ENCODE results near the gene CHIC1.
"Not testable (repeated sequence)": the region's sequence is repeated elsewhere in the genome, so short reads cannot be mapped to it uniquely, and the experiment has no call there.

CHIC1 gene

GRCh38 chrX:73562984-73563737 is at the start of gene CHIC1:
TSS of gene CHIC1 (plus strand) at chrX:73563197. CDS start at chrX:73563285, 88 bp downstream.
- DNase-seq: peak; percentile 88

- not testable (repeated sequence) for DNase-seq
These were observed 40.2 kb upstream of the CHIC1 start for GRCh38 chrX:73522823-73523222.

- DNase-seq: no peak
These were observed 38.1 kb upstream of the CHIC1 start for GRCh38 chrX:73524906-73525305.

- DNase-seq: no peak
These were observed 36.9 kb upstream of the CHIC1 start for GRCh38 chrX:73525928-73526690.

- DNase-seq: not testable (repeated sequence)
These were observed 31.3 kb upstream of the CHIC1 start for GRCh38 chrX:73531655-73532054.

GRCh38 chrX:73556159-73556558 is 6.8 kb upstream of the CHIC1 start:
- no peak for DNase-seq

- peak; percentile 3 for DNase-seq
These were observed 1.2 kb upstream of the CHIC1 start for GRCh38 chrX:73561801-73562200.

- DNase-seq: no peak
These were observed 539 bp upstream of the CHIC1 start for GRCh38 chrX:73562458-73562857.

- DNase-seq: peak; percentile 58
These were observed 706 bp downstream of the CHIC1 start for GRCh38 chrX:73563738-73564068.

GRCh38 chrX:73577361-73577760 is 14.4 kb downstream of the CHIC1 start:
- no peak for DNase-seq

- no peak for DNase-seq
These were observed 18.1 kb downstream of the CHIC1 start for GRCh38 chrX:73581002-73581628.

- not testable (repeated sequence) for DNase-seq
These were observed 34.8 kb downstream of the CHIC1 start for GRCh38 chrX:73597758-73598157.

- DNase-seq: no peak
These were observed 52.0 kb downstream of the CHIC1 start for GRCh38 chrX:73615022-73615421.

GRCh38 chrX:73641669-73642068 is 78.7 kb downstream of the CHIC1 start:
- DNase-seq: not testable (repeated sequence)

- DNase-seq: no peak
These were observed 84.2 kb downstream of the CHIC1 start for GRCh38 chrX:73647212-73647611.

- no peak for DNase-seq
These were observed 84.8 kb downstream of the CHIC1 start for GRCh38 chrX:73647632-73648322.

GRCh38 chrX:73661322-73661721 is 98.3 kb downstream of the CHIC1 start:
- DNase-seq: not testable (repeated sequence)

GRCh38 chrX:73668779-73669178 is 105.8 kb downstream of the CHIC1 start:
- no peak for DNase-seq

- DNase-seq: no peak
These were observed 118.4 kb downstream of the CHIC1 start for GRCh38 chrX:73681408-73681807.

GRCh38 chrX:73683236-73683859 is 120.4 kb downstream of the CHIC1 start:
- DNase-seq: no peak

- DNase-seq: not testable (repeated sequence)
These were observed 144.0 kb downstream of the CHIC1 start for GRCh38 chrX:73707014-73707413.

GRCh38 chrX:73728602-73729001 is 165.6 kb downstream of the CHIC1 start:
- DNase-seq: no peak

Data from NCI-H1092 treated with DMSO at 0.1 percent for 48 hours (cell line).